Measurements from ENCODE around the gene OGFOD3.

Gene OGFOD3

GRCh38 chr17:82351713-82352488 lies 66.5 kb downstream of the OGFOD3 start:
- Histone ChIP-seq H3K27me3 (ENCODE audit: control insufficient read depth, insufficient read depth, low read length) (no peaks in the 10 kb centered on the region), H3K27ac (no peak overlapping the region), H3K9me3 (ENCODE audit: control insufficient read depth, low read length) (no peaks in the 10 kb centered on the region), H3K4me2 (ENCODE audit: low read length) (no peak overlapping the region), H3K79me2 (no peaks in the 10 kb centered on the region), H3K9ac (no peak overlapping the region), H3K36me3 (ENCODE audit: control insufficient read depth, insufficient read depth, low read length) (no peaks in the 10 kb centered on the region), H2AFZ (peak overlapping the region; percentile 40), H3K4me3 (ENCODE audit: low read depth, low read length) (no peak overlapping the region), H3K4me1 (no peaks in the 10 kb centered on the region)
- TF ChIP-seq CTCF (IDR thresholded peaks at IDR 0.05), result peak; percentile 95

GRCh38 chr17:82351254-82351712 lies 67.1 kb downstream of the OGFOD3 start:
- Histone ChIP-seq H2AFZ (no peak overlapping the region), H3K27ac (no peak overlapping the region), H3K27me3 (ENCODE audit: control insufficient read depth, insufficient read depth, low read length) (no peaks in the 10 kb centered on the region), H3K79me2 (no peaks in the 10 kb centered on the region), H3K4me3 (ENCODE audit: low read depth, low read length) (no peak overlapping the region), H3K36me3 (ENCODE audit: control insufficient read depth, insufficient read depth, low read length) (no peaks in the 10 kb centered on the region), H3K9ac (no peak overlapping the region), H3K4me2 (ENCODE audit: low read length) (no peak overlapping the region), H3K4me1 (no peaks in the 10 kb centered on the region), H3K9me3 (ENCODE audit: control insufficient read depth, low read length) (no peaks in the 10 kb centered on the region)
- no peak for TF ChIP-seq CTCF (IDR thresholded peaks at IDR 0.05)

- no peak overlapping the region for H3K4me2 ChIP-seq (ENCODE audit: low read length)
- H3K27ac ChIP-seq, result no peak overlapping the region
Measured at GRCh38 chr17:82350182-82351030, 68.0 kb downstream of the OGFOD3 start.

GRCh38 chr17:82349287-82349701 lies 69.1 kb downstream of the OGFOD3 start:
- Histone ChIP-seq H3K9ac (no peak overlapping the region), H3K27ac (no peak overlapping the region), H3K79me2 (no peaks in the 10 kb centered on the region), H3K4me1 (no peaks in the 10 kb centered on the region), H3K27me3 (ENCODE audit: control insufficient read depth, insufficient read depth, low read length) (no peaks in the 10 kb centered on the region), H3K9me3 (ENCODE audit: control insufficient read depth, low read length) (no peaks in the 10 kb centered on the region), H3K36me3 (ENCODE audit: control insufficient read depth, insufficient read depth, low read length) (no peaks in the 10 kb centered on the region), H2AFZ (no peak overlapping the region), H3K4me3 (ENCODE audit: low read depth, low read length) (no peak overlapping the region), H3K4me2 (ENCODE audit: low read length) (no peak overlapping the region)
- TF ChIP-seq CTCF (IDR thresholded peaks at IDR 0.05), result no peak

More at GRCh38 chr17:82350182-82351030, 68.0 kb downstream of the OGFOD3 start:
- Histone ChIP-seq H3K27me3 (ENCODE audit: control insufficient read depth, insufficient read depth, low read length) (no peaks in the 10 kb centered on the region), H3K9ac (no peak overlapping the region), H2AFZ (no peak overlapping the region), H3K4me3 (ENCODE audit: low read depth, low read length) (no peak overlapping the region), H3K36me3 (ENCODE audit: control insufficient read depth, insufficient read depth, low read length) (no peaks in the 10 kb centered on the region), H3K79me2 (no peaks in the 10 kb centered on the region), H3K9me3 (ENCODE audit: control insufficient read depth, low read length) (no peaks in the 10 kb centered on the region), H3K4me1 (no peaks in the 10 kb centered on the region)
- no peak for TF ChIP-seq CTCF (IDR thresholded peaks at IDR 0.05)

All from parathyroid adenoma (tissue), 2 donors.